Mucosa of descending colon (tissue), 3 donors: ENCODE data around the gene RIC1. TPM values are rescaled to one million over a fixed set of nuclear protein-coding genes. Genes with fewer than 3 reads are reported as not detected.
A peak's percentile ranks its signal among the peaks of the same experiment; 100 is the strongest.

Experiments used
- ATAC-seq: fragments of 200-7000 bp; cut with Tn5 transposase; one replicate; pipeline ENCODE4 v1.9.1; 2020; ENCODE audit warnings: mild to moderate bottlenecking, moderate library complexity
- DNase-seq, 3 donors: peaks; one replicate each; pipeline ENCODE4 v3.0.0-alpha.2; 2020
- H3K36me3 ChIP-seq: fragments of 200-600 bp; one replicate; pipeline ENCODE4 v1.8.0; 2021; ENCODE audit warnings: low read depth, mild to moderate bottlenecking
- H3K4me1 ChIP-seq: fragments of 200-600 bp; one replicate; pipeline ENCODE4 v1.8.0; 2021; ENCODE audit warnings: low read depth, mild to moderate bottlenecking
- H3K4me3 ChIP-seq: fragments of 200-600 bp; one replicate; pipeline ENCODE4 v1.8.0; 2021; ENCODE audit warnings: mild to moderate bottlenecking
- H3K9me3 ChIP-seq: fragments of 200-600 bp; one replicate; pipeline ENCODE4 v1.8.0; 2021; ENCODE audit warnings: mild to moderate bottlenecking
- CTCF ChIP-seq: fragments of 200-600 bp; IDR thresholded peaks from one replicate; pipeline ENCODE4 v1.8.0; 2022; ENCODE audit warnings: antibody characterized with exemption, mild to moderate bottlenecking
- intact Hi-C, 2 donors: fragments of 100-400 bp; cut with DNase I in 1 of 2; cut with micrococcal nuclease in 1 of 2; formaldehyde crosslinking; loops; one replicate each; pipeline versions ENCODE4 v1.11.0 to v1.11.1; 2022; cut with DNase I, micrococcal nuclease
- total RNA-seq, 3 donors: library from RNA; stranded (reverse); fragmentation: NEBNext Ultra II Directional in 2 of 3; extraction: Animal tissue kit (Norgen Biotek cat#: 25700) in 2 of 3; gene quantifications; one replicate each; pipeline versions ENCODE4 v1.2.1 to v1.2.4, GENCODE V29; 2021 to 2023
- donor health status: DM: no; HTN: no; CAD: no; lungs with moderate emphysema.
- donor health status: DM: no; HTN: no; CAD: no.
- donor health status: DM: no; HTN: yes; CAD: no.

The RIC1 gene
- total RNA-seq, 3 donors from 2014 or later = 15.8 to 22.4 (median 20.2) TPM

- H3K4me1 ChIP-seq = peaks cover 4% of the 10 kb centered on the region
- no peak overlapping the region for H3K4me3 ChIP-seq
- no peaks in the 10 kb centered on the region for H3K9me3 ChIP-seq
- DNase-seq = no peak
- no peak for ATAC-seq
- intact Hi-C loops = loop anchor here (10.0 kb wide), 3 partner anchors 141 to 841 kb away; partner anchors contain the start of genes CD274 (in 1 of the 2) and INSL6 (in 1 of the 2)
- no peaks in the 10 kb centered on the region for H3K36me3 ChIP-seq
- TF ChIP-seq CTCF = no peak
Observed at GRCh38 chr9:5596173-5596572, 32.7 kb upstream of the RIC1 start.

- intact Hi-C loops = no loop called here
- no peak for TF ChIP-seq CTCF
- Histone ChIP-seq H3K4me1 (no peaks in the 10 kb centered on the region), H3K9me3 (no peaks in the 10 kb centered on the region), H3K4me3 (no peak overlapping the region), H3K36me3 (no peaks in the 10 kb centered on the region)
- ATAC-seq (peak; percentile 82), DNase-seq (peak in 1 of 3 donors; percentile 9)
Observed at GRCh38 chr9:5608298-5609225, 20.3 kb upstream of the RIC1 start.

GRCh38 chr9:5609226-5609596 is 19.7 kb upstream of the RIC1 start:
- ATAC-seq (no peak), DNase-seq (no peak)
- no peaks in the 10 kb centered on the region for H3K9me3 ChIP-seq
- no peaks in the 10 kb centered on the region for H3K4me1 ChIP-seq
- intact Hi-C loops = no loop called here
- no peak for TF ChIP-seq CTCF
- H3K36me3 ChIP-seq = no peaks in the 10 kb centered on the region
- H3K4me3 ChIP-seq = no peak overlapping the region

GRCh38 chr9:5610491-5610890 is 18.4 kb upstream of the RIC1 start:
- no peak for TF ChIP-seq CTCF
- ATAC-seq = no peak
- no peak overlapping the region for H3K4me3 ChIP-seq

GRCh38 chr9:5611321-5612184 is 17.4 kb upstream of the RIC1 start:
- ATAC-seq (no peak), DNase-seq (no peak)
- no peak overlapping the region for H3K4me3 ChIP-seq
- no peaks in the 10 kb centered on the region for H3K9me3 ChIP-seq
- TF ChIP-seq CTCF = no peak
- H3K4me1 ChIP-seq = no peaks in the 10 kb centered on the region
- intact Hi-C loops = no loop called here
- no peaks in the 10 kb centered on the region for H3K36me3 ChIP-seq

More at GRCh38 chr9:5610491-5610890, 18.4 kb upstream of the RIC1 start:
- Histone ChIP-seq H3K36me3 (no peaks in the 10 kb centered on the region), H3K4me1 (no peaks in the 10 kb centered on the region), H3K9me3 (no peaks in the 10 kb centered on the region)
- intact Hi-C loops = no loop called here
- no peak for DNase-seq
